Skeletal muscle satellite cell (primary cell): ENCODE measurements around the gene TOX2. TPM values are rescaled to one million over a fixed set of nuclear protein-coding genes. Genes with fewer than 3 reads are reported as not detected.

ENCODE experiments used
- H3K27me3 ChIP-seq: 2 replicates; pipeline ENCODE4 v1.7.0; 2013; ENCODE audit warnings: low read length; ENCODE audit not compliant: control insufficient read depth, insufficient read depth
- H3K36me3 ChIP-seq: 2 replicates; pipeline ENCODE4 v1.7.0; 2013; ENCODE audit warnings: mild to moderate bottlenecking, control low read depth, low read length; ENCODE audit not compliant: insufficient read depth
- H3K4me1 ChIP-seq: 2 replicates; pipeline ENCODE4 v1.7.0; 2013; ENCODE audit warnings: low read length; ENCODE audit not compliant: control insufficient read depth, insufficient read depth
- H3K4me2 ChIP-seq: 2 replicates; pipeline ENCODE4 v1.7.0; 2013; ENCODE audit warnings: mild to moderate bottlenecking, low read length
- H3K4me3 ChIP-seq: 2 replicates; pipeline ENCODE4 v1.7.0; 2013; ENCODE audit warnings: low read length
- H3K9ac ChIP-seq: 2 replicates; pipeline ENCODE4 v1.7.0; 2013; ENCODE audit warnings: mild to moderate bottlenecking, low read depth, low read length, moderate library complexity
- H3K9me3 ChIP-seq: replicated peaks from 2 replicates; pipeline ENCODE4 v1.7.0; 2013; ENCODE audit warnings: mild to moderate bottlenecking, control low read depth, low read length
- small RNA-seq: library from RNA; depleted of rRNA; stranded (forward); fragments of <200 nt; gene quantifications from one replicate; pipeline ENCODE3, GENCODE V24; 2012

TOX2 gene

DNA sequence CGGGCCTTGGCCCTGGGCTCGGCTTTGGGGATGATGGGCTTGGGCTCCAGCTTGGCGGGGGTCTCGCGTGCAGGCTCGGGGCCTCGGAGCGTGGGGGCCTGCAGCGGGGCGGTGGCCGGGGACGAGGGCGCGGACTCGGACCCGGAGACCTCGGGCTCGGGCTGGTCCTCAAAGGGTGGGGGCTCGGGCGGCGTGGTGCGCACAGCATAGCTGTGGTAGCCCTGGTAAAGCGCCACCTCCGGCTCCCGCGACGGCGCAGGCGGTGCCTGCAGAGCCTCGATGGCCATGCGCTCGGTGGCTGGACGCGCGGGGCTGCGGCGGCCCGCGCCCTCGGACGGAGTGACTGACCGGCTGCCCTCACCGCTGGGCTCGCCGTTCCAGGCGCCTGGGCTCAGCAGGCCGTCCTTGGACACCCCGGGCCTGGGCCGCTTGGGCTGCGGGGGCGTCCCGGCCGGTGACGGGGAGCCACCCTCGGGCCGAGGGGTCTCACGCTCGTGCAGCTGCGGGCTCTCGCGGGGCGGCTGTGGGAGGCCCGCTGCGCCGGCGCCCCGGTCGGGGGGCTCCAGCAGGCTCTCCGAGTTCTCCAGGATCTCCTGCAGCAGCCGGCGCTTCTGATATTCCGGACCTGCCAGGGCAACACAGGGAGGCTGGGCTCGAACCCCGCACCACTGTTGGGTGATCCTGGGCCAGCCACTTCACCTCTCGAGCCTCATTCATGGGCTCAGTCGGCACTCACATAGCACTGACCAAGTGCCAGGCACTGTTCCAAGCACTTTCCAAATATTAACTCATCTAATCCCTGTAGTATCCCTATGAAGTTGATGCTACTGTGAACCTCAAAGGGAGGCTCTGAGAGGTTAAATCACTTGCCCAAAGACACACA is 201.4 kb downstream of the TOX2 start:
- Histone ChIP-seq H3K36me3 (peaks cover 3% of the 10 kb centered on the region), H3K4me2 (no peak overlapping the region), H3K9ac (no peak overlapping the region), H3K4me3 (no peak overlapping the region), H3K9me3 (no peaks in the 10 kb centered on the region), H3K4me1 (no peaks in the 10 kb centered on the region), H3K27me3 (no peaks in the 10 kb centered on the region)

DNA sequence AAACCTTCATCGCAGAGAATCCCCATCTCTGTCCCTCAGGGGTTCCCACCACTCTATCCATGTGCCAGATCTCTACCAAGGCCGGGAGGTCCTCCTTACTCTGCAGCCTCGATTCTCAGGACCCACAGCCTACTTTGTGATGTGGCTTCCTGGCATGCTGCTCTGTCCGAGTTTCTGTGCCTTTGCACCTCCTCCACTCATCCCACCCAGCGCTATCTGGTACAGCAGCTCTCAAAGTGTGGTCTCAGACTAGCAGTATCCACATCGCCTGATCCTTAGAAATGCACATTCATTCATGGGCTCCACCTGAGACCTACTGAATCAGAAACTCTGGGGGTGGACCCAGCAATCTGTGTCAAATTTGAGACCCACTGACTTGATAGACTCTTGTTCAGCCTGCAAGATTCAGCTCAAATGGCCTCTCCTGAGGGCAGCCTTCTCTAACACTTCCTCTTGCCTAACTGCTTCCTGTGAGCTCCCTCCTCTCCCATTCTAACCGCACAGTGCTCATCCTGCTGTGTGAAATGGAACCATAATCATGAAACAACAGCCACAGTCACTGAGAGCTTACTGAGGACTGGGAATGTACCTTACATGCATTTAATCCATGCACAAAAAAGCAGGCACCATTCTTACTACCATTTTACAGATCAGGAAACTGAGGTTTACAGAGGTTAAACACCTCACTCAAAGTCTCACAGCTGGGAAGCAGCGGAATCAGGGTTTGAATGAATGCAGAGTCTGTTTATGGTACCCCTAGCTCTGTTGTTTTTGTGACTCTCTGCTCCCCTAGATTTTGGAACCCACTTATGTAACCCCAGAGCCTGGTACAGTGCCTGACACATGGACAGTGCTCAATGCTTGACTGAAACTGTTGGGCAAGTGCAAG is 202.9 kb downstream of the TOX2 start:
- Histone ChIP-seq H3K36me3 (no peaks in the 10 kb centered on the region), H3K27me3 (no peaks in the 10 kb centered on the region), H3K4me3 (no peak overlapping the region), H3K9me3 (no peaks in the 10 kb centered on the region), H3K4me2 (no peak overlapping the region), H3K4me1 (no peaks in the 10 kb centered on the region), H3K9ac (no peak overlapping the region)

DNA sequence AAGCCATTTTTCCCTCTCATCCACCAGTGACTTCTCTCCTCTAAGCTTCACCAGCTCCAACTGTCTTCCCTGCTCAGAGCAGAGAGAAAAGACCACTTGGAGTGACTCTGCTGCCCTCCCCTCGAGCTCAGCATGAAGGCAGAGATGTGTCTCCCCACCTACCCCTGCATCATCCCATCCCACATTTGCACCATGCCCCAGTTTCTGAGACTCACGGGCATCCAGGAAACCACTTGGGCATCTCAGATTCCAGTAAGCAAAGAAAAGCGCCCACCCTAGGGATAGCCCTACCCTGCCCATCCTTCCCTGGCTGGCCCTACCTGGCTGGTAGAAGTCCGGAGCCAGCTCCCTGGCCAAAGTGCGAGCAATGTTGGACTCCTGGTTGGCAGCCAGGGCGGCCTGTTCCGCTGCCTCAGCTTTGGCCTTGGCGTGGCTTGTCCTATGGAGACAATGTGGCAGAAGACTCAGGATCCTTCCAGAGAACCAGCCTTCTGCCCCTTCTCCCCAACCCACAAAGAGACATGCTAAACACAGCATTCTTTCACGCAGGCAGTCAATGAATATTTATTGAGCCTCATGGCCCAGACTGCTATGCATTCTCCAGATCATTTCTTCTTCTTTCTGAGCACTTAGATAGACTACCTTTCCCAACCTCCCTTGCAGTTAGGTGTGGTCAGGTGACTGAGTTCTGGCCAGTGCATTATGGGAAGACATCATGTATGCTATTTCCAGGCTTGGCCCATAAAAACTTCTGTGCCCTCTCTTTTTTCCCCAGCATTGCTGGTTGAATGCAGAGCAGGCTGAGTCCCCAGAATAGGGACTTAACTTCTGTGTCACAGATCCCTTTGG is 203.8 kb downstream of the TOX2 start:
- Histone ChIP-seq H3K9ac (no peak overlapping the region), H3K4me2 (no peak overlapping the region), H3K36me3 (no peaks in the 10 kb centered on the region), H3K4me3 (no peak overlapping the region), H3K4me1 (no peaks in the 10 kb centered on the region), H3K9me3 (no peaks in the 10 kb centered on the region), H3K27me3 (no peaks in the 10 kb centered on the region)

Small RNA genes lying within 50 kb of the gene (small RNA-seq; reads per million reads assigned to genes)
- gene RN7SL443P: not detected
